Measurements from ENCODE around the gene GALK1. TPM values are rescaled to one million over a fixed set of nuclear protein-coding genes. Genes with fewer than 3 reads are reported as not detected.

GALK1 gene
- total and polyA plus RNA-seq, 2 of the 13 experiments (the other 11 are each of a cell fraction or from before 2014, with no cell fraction given) = 59.9 to 93.6 TPM

DNA sequence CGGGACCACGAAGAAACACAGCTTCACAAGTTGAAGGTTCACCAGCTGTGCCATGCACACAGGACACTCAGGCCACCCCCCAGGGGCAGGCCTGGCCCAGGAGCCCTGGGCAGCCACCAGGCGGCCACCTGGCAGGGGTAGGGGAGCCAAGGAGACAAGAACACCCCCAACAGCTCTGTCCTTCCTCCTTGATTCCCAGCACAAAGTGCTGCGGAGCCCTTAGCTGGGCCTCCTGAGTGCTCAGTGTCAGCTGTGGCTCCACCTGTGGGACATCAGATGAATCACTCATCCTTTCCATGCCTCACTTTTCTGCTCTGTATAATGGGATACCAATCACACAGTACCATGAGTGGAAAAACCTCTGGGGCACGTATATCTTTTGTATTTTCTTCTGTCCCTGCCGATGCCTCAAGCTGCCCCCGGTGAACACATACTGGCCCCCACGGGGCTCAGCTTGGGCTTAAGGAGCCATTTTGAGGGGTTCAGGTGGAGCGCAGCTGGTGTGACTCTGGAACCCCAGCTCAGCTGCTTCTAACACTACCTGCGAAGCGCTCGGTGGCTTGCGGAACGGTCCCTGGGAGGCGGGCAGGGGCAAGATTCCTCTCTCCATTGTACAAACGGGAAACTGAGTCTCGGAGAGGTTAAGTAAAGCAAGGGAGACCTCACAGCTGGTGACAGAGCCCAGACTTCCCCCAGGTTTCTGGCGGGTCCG is 12.0 kb downstream of the GALK1 start:
- 72% methylated on average over 19 of the region's 19 CpGs for WGBS (ENCODE audit: low lambda C conversion rate)
- Histone ChIP-seq H3K27ac (ENCODE audit: extremely low read length, insufficient read depth, low read length) (no peak overlapping the region), H3K36me3 (replicated peaks in 1 of 2; ENCODE audit: control insufficient read depth in 1 of 2, insufficient read depth in 2 of 2, low read length in 2 of 2) (no peaks in the 10 kb centered on the region), H4K20me1 (ENCODE audit: insufficient read depth, low read length) (no peaks in the 10 kb centered on the region), H2AFZ (ENCODE audit: low read length) (no peak overlapping the region), H3K9ac (ENCODE audit: insufficient read depth, low read depth, low read length) (no peak overlapping the region; the same call in 1 of the 2 replicates), H3K27me3 (ENCODE audit: control insufficient read depth in 1 of 2, insufficient read depth in 2 of 2, low read length in 2 of 2) (no peaks in the 10 kb centered on the region), H3K9me3 (ENCODE audit: low read length) (no peaks in the 10 kb centered on the region), H3K4me3 (replicated peaks in 1 of 3; ENCODE audit: insufficient read depth in 1 of 3, low read depth in 2 of 3, low read length in 3 of 3) (no peak overlapping the region), H3K79me2 (ENCODE audit: insufficient read depth, low read length) (no peaks in the 10 kb centered on the region), H3K4me1 (ENCODE audit: insufficient read depth, low read length) (peaks cover 66% of the 10 kb centered on the region), H3K4me2 (ENCODE audit: low read depth, low read length) (no peak overlapping the region)
- no TSS peak for BruUV-seq (replicated peaks)
- DNase-seq (ENCODE audit: low spot score) (no peak), FAIRE-seq (no peak), ATAC-seq (no peak)
- in situ Hi-C loops (cut with HindIII; ENCODE audit: extremely low pct_ligation_motif_present, low pct_unique_long_range_greater_than_20kb) = loop anchor here (5.0 to 10.0 kb wide), 2 partner anchors 76 to 138 kb away; no protein-coding TSS in a partner anchor
- POLR2A ChIA-PET = interaction anchor here (0.5 to 5.8 kb wide), 21 partner anchors 11 to 359 kb away, joined by 3 to 116 read pairs (median 9); partner anchors contain the start of genes GALK1, RECQL5, SAP30BP and SMIM5
- CTCF ChIA-PET (ENCODE audit: low intra/inter-chr PET ratio, low total read pairs) = interaction anchor here (1.4 to 2.8 kb wide), 4 partner anchors 12 to 152 kb away, joined by 3 to 12 read pairs (median 4); partner anchors contain the start of gene GALK1
- intact Hi-C loops (cut with micrococcal nuclease; ENCODE audit: unreplicated experiment) = loop anchor here (5.0 kb wide), 1 partner anchor 141 kb away; no protein-coding TSS in a partner anchor
- TF ChIP-seq, protein P1, sequence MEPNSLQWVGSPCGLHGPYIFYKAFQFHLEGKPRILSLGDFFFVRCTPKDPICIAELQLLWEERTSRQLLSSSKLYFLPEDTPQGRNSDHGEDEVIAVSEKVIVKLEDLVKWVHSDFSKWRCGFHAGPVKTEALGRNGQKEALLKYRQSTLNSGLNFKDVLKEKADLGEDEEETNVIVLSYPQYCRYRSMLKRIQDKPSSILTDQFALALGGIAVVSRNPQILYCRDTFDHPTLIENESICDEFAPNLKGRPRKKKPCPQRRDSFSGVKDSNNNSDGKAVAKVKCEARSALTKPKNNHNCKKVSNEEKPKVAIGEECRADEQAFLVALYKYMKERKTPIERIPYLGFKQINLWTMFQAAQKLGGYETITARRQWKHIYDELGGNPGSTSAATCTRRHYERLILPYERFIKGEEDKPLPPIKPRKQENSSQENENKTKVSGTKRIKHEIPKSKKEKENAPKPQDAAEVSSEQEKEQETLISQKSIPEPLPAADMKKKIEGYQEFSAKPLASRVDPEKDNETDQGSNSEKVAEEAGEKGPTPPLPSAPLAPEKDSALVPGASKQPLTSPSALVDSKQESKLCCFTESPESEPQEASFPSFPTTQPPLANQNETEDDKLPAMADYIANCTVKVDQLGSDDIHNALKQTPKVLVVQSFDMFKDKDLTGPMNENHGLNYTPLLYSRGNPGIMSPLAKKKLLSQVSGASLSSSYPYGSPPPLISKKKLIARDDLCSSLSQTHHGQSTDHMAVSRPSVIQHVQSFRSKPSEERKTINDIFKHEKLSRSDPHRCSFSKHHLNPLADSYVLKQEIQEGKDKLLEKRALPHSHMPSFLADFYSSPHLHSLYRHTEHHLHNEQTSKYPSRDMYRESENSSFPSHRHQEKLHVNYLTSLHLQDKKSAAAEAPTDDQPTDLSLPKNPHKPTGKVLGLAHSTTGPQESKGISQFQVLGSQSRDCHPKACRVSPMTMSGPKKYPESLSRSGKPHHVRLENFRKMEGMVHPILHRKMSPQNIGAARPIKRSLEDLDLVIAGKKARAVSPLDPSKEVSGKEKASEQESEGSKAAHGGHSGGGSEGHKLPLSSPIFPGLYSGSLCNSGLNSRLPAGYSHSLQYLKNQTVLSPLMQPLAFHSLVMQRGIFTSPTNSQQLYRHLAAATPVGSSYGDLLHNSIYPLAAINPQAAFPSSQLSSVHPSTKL (CRISPR knock-in tag; IDR thresholded peaks at IDR 0.05) = no peak
- TF ChIP-seq FOXC1 (CRISPR knock-in tag; IDR thresholded peaks at IDR 0.05; ENCODE audit: borderline replicate concordance) (no peak), ZNF367 (CRISPR knock-in tag; IDR thresholded peaks at IDR 0.05; ENCODE audit: borderline replicate concordance) (no peak), ZNF101 (CRISPR knock-in tag; IDR thresholded peaks at IDR 0.05; ENCODE audit: borderline replicate concordance, low read depth) (no peak), RCOR2 (CRISPR knock-in tag; IDR thresholded peaks at IDR 0.05) (peak; percentile 82), FOXK1 (CRISPR knock-in tag; IDR thresholded peaks at IDR 0.05; ENCODE audit: borderline replicate concordance, low read depth) (no peak), CHD4 (IDR thresholded peaks at IDR 0.05; ENCODE audit: borderline replicate concordance, low read length) (peak; percentile 95), ADNP (CRISPR knock-in tag; IDR thresholded peaks at IDR 0.05) (peak; percentile 77; the same call in 1 of the 2 replicates), ZNF816 (CRISPR knock-in tag; IDR thresholded peaks at IDR 0.05; ENCODE audit: borderline replicate concordance) (no peak), CENPX (CRISPR knock-in tag; IDR thresholded peaks at IDR 0.05) (no peak), ZNF83 (CRISPR knock-in tag; IDR thresholded peaks at IDR 0.05; ENCODE audit: borderline replicate concordance) (no peak), BRCA1 (CRISPR knock-in tag; IDR thresholded peaks at IDR 0.05) (no peak), CBX1 (IDR thresholded peaks at IDR 0.05; ENCODE audit: low read depth) (peak; percentile 16)
- TF ChIP-seq, protein P2, sequence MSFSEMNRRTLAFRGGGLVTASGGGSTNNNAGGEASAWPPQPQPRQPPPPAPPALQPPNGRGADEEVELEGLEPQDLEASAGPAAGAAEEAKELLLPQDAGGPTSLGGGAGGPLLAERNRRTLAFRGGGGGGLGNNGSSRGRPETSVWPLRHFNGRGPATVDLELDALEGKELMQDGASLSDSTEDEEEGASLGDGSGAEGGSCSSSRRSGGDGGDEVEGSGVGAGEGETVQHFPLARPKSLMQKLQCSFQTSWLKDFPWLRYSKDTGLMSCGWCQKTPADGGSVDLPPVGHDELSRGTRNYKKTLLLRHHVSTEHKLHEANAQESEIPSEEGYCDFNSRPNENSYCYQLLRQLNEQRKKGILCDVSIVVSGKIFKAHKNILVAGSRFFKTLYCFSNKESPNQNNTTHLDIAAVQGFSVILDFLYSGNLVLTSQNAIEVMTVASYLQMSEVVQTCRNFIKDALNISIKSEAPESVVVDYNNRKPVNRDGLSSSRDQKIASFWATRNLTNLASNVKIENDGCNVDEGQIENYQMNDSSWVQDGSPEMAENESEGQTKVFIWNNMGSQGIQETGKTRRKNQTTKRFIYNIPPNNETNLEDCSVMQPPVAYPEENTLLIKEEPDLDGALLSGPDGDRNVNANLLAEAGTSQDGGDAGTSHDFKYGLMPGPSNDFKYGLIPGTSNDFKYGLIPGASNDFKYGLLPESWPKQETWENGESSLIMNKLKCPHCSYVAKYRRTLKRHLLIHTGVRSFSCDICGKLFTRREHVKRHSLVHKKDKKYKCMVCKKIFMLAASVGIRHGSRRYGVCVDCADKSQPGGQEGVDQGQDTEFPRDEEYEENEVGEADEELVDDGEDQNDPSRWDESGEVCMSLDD (CRISPR knock-in tag; IDR thresholded peaks at IDR 0.05; ENCODE audit: borderline replicate concordance) = no peak
- TF ChIP-seq, protein P3, sequence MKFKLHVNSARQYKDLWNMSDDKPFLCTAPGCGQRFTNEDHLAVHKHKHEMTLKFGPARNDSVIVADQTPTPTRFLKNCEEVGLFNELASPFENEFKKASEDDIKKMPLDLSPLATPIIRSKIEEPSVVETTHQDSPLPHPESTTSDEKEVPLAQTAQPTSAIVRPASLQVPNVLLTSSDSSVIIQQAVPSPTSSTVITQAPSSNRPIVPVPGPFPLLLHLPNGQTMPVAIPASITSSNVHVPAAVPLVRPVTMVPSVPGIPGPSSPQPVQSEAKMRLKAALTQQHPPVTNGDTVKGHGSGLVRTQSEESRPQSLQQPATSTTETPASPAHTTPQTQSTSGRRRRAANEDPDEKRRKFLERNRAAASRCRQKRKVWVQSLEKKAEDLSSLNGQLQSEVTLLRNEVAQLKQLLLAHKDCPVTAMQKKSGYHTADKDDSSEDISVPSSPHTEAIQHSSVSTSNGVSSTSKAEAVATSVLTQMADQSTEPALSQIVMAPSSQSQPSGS (CRISPR knock-in tag; IDR thresholded peaks at IDR 0.05) = no peak

Data from HepG2 (cell line).